HG03060 (cell line): ENCODE results near the gene COX8A.
"Not testable (repeated sequence)": the region's sequence is repeated elsewhere in the genome, so short reads cannot be mapped to it uniquely, and the experiment has no call there.

ENCODE experiments used
- ATAC-seq: cut with Tn5 transposase; IDR thresholded peaks from one replicate; pipeline ENCODE4 v1.9.1; 2021; ENCODE audit warnings: low read depth, moderate number of reproducible peaks; ENCODE audit not compliant: unreplicated experiment

Gene COX8A

DNA sequence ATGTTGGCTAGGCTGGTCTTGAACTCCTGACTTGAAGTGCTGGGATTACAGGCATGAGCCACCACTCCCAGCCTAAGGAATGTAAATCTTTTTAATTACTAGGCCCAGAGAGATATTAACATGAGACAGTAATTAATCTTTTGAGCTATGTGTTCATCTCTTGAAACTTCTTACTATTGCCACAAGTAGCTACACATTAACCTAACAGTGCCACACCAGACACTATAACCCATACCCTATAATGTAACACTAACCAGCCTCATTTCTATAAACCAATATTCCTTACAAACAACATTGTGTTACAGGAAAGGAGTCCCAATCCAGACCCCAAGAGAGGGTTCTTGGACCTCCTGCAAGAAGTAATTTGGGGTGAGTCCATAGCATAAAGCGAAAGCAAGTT lies 8.0 kb upstream of the COX8A start:
- no peak for ATAC-seq

GRCh38 chr11:63969461-63969860 lies 5.0 kb upstream of the COX8A start:
- no peak for ATAC-seq

- ATAC-seq = no peak
Measured at GRCh38 chr11:63970902-63971301, 3.5 kb upstream of the COX8A start.

GRCh38 chr11:63973912-63974258 lies 535 bp upstream of the COX8A start:
- ATAC-seq = not testable (repeated sequence)

DNA sequence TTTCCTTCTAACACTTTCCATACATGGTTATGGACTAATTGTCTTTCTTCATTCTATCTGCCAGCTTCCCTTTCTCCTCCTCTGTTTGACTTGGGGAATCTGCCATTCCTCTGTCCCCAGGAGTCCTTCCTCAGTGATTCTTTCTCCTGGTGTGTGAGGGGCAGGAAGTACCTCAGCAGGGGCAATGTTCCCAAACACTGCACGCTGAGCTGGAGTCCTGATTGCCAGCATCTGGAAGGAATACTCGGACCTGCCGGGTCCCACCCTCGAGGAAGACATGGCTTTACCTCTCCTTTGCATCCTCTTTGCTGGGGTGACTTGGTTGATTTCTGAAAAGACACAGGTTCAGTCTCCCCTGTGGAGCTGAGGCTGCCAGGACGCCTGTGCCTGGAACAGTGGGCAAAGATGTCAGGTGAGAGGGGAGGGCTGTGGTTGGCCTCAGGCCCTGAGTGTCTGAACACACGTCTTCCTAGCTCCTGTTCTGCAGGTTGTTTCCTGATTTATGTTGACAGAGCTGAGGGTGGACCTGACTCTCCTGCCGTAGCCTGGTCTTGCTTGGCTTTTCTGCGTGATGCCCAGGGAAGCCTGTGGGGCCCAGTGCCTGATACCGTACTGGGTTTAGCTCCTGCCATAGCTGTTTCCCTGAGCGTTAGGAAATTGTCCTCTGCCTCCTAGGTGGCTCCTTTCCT lies 4.3 kb downstream of the COX8A start:
- ATAC-seq = no peak

DNA sequence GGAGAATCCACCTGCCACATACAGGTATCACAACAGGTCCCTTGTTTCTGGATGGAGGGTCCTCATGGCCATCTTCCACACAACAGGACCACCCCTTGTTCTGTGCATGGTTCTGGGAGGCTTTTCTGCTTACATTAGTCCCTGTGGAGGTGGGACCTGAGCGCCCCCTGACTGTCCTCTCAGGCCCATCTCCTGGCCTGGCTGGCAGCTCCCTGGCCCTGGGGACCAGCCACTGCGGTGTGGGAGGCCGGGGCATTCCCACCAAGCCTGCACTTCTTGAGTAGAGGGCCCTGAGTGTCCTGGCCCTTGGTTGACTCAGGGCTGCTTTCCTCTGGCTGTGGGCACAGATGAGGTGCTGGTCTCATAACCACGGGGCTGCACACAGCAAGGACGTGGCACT lies 5.0 kb downstream of the COX8A start:
- ATAC-seq = no peak

- ATAC-seq = no peak
Measured at GRCh38 chr11:63985812-63986155, 11.4 kb downstream of the COX8A start.

DNA sequence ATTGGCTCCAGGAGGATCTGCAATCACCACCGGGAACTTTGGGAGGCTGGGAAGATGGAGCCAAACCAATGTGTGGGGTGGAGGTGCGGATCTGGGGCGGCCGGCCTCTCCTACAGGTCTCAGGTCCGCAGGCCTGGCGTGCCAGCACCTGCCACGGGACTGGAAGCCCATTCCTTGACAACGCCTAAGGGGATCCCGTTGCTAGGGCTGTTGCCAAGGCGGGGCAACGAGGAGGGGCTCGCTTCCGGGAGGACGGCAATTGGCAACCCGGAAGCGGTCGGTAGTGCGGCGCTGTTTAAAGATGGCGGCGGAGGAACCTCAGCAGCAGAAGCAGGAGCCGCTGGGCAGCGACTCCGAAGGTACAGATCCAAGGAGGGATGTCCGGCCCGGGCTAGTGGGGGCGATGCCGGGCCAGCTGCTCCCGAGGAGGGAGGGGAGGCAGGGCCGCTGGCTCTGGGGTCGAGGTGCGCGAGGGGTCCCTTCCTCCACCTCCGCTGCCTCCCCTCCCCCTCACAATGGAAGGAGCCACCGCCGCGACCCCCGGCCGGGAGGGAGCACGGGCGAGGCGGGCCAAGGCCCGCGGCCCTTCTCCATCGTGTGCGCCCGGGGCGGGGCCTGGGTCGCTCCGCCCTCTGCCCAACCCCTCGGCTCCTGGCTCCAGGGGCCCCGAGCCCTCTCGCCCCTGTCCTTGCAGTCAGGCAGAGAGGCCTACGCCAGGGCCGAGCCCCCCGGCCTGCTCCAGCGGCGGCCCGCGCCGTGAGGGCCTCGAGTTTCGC lies 11.9 kb downstream of the COX8A start, which contains the start of gene OTUB1:
TSS of gene OTUB1 (plus strand) at position 283 of the 776 bp plus-strand sequence. CDS start at position 302, 19 bp downstream.
- no peak for ATAC-seq

GRCh38 chr11:63986932-63987513 lies 12.6 kb downstream of the COX8A start:
- no peak for ATAC-seq

DNA sequence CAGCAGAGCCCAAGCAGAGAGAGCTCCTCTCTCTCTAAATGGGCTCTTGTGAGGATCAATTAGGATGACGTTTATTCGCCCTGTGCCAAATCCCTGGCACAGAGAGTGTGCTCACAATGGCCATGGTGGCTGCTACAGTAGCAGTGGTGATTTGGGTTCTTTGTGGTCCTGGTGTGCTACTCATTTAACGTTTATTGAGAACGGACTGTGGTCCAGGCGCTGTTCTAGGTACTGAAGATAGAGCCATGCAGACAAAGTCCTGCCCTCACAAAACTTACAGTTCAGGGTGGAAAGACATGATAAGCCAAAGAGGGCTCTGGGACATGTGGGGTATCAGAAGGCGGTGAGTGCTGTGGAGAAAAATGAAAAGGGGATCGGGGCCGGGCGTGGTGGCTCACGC lies 17.1 kb downstream of the COX8A start:
- ATAC-seq = no peak

DNA sequence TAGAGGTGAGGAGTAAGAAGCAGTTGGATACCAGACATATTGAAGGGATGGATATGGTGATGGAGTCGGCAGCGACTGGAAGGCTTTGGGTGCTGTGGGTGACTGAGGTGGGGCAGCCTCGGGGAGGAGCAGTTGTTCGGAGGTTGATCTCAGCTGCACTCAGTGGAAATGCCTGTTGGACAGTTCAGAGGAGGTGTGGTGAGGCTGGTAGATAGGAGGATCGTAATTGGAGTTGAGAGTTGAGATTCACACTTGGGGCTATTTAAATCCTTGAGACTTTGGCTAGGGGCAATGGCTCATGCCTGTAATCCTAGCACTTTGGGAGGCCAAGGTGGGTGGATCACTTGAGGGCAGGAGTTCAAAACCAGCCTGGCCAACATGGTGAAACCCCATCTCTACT lies 18.7 kb downstream of the COX8A start:
- no peak for ATAC-seq

DNA sequence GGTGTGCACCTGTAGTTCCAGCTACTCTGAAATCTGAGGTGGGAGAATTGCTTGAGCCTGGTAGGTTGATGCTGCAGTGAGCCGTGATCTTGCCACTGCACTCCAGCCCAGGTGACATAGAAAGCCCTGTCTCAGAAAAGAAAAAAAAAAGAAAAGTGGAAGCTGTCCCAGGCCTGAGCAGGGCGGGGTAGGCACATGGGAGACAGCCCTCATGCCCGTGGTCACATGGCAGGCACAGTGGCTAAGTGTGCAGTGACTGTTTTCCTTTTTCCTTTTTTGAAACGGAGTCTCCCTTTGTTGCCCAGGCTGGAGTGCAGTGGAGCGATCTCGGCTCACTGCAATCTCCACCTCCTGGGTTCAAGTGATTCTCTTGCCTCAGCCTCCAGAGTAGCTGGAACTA lies 19.6 kb downstream of the COX8A start:
- ATAC-seq = no peak

DNA sequence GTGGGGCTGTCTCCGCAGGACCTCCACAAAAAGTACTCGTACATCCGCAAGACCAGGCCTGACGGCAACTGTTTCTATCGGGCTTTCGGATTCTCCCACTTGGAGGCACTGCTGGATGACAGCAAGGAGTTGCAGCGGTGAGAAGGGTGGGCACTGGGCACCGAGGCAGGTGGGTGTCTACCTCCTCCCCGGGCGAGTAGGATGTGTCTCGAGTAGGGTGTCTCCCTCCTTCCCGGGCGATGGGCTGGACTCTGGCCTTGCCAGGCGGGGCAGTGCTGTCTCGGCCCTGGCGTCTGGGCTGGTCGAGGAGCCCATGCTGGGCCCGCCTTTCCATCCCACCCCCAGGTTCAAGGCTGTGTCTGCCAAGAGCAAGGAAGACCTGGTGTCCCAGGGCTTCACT lies 22.1 kb downstream of the COX8A start:
- no peak for ATAC-seq

DNA sequence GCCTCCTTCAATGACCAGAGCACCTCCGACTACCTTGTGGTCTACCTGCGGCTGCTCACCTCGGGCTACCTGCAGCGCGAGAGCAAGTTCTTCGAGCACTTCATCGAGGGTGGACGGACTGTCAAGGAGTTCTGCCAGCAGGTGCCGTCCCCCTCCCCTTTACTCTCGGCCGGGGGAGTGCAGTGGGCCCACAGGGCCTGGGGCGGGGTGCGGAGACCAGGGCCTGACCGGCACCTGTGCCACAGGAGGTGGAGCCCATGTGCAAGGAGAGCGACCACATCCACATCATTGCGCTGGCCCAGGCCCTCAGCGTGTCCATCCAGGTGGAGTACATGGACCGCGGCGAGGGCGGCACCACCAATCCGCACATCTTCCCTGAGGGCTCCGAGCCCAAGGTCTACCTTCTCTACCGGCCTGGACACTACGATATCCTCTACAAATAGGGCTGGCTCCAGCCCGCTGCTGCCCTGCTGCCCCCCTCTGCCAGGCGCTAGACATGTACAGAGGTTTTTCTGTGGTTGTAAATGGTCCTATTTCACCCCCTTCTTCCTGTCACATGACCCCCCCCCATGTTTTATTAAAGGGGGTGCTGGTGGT lies 22.8 kb downstream of the COX8A start:
- ATAC-seq = no peak

DNA sequence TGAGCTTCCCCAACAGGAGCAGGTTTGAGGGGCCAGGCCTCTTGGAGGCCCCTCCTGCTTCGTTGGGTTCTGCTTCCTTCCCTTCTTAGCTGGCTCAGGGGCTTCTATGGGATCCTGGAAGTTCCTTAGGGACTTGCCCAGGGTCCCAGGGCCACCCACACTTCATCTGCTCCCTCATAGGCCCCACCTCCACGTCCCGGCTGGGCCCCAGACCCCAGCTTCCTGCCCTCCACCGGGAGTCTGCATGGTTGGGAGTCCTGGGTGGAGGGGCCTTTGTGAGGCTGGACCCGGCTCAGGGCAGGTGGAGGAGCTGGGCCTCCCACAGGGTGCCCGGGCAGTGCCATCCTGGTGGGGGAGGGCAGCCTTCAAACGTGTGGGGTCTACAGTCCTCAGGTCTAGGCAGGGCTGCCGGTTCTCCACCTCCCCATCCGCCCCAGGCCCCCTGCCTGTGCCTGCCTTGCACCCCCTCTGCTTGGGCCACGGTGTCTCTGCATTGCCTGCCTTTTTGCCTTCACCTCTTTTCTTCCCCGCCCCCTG lies 23.4 kb downstream of the COX8A start:
- no peak for ATAC-seq

GRCh38 chr11:63998558-63999348 lies 24.3 kb downstream of the COX8A start:
- ATAC-seq = no peak

DNA sequence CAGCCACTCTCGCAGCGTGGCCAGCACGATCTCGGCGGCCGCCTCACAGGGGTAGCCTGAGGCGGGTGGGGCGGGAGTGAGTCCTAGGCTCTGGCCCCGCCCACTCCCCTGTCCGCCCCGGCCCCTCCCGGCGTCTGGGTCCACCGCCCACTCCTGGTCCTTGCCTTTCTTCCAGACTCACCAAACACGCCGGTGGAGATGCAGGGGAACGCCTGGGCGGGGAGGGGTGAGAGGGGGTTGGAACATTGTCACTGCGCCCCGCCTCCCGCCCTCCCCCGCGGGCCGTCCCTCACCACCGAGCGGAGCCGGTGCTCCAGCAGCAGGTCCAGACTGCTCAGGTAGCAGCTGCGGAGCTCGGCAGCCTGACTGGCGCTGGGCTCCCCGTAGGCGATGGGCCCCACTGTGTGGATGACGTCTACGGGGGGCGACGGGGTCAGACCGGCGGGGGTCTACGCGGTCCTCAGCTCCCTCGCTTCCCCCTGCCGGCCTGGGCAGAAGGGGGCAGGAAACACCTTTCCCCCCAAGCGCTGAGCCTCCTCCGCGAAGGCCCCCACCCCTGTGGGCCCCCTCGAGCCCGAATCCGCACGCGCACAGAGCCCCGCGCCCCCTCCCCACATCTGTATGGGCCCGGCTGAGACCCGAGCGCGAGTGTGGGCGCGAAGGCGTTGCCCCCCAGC lies 25.1 kb downstream of the COX8A start:
- ATAC-seq = no peak

DNA sequence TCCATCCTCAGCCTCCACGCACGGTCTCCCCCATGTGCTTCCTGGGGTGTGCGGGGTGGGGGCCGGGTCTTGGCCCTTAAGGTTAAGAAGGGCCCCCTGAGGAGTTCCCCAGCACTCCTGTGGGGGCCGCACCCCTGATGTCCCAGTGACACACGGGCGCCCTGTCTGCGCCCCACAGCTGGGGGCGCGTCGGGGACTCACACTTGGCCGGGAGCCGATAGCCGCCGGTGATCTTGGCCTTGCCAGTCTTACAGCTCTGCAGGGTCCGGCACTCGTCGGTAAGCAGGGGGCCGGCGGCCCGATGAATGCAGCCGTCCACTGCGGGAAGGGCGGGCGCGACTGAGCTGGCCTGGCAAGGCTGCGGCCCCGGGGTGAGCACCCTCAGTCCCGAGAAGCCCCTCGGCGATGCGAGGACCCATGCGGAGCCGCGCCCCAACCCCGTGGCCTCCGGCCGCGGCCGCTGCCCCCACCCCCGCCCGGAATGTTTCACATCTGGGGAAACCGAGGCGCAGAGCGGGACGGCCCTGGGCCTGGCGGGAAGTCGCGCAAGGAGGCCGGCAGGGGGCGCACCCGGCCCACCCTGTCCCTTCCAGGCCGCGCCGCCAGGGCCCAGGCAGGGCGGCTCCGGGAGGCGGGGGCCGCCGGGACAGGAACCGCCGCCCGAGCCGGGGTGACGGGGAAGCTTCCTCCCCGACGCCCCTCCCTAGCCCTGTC lies 25.8 kb downstream of the COX8A start:
- no peak for ATAC-seq

- no peak for ATAC-seq
Measured at GRCh38 chr11:64000740-64001483, 26.5 kb downstream of the COX8A start.
